Naive thymus-derived CD8-positive, alpha-beta T cell (primary cell): ENCODE data around the gene SPATA6L. TPM values are rescaled to one million over a fixed set of nuclear protein-coding genes. Genes with fewer than 3 reads are reported as not detected.

ENCODE experiments used
- ATAC-seq, 2 donors: fragments of 150-1000 bp; cut with Tn5 transposase in 1 of 2; sonication (Bioruptor Pico), chemical (Tn5 transposase) in 1 of 2; 1 replicate in 1 of 2; 2 replicates in 1 of 2; pipeline ENCODE4 v1.10.0; 2021; ENCODE audit warnings: mild to moderate bottlenecking in 2 of 2, moderate library complexity in 2 of 2
- POLR2A ChIA-PET: fragments of 350-600 bp; sonication (Branson Sonifier 250); formaldehyde crosslinking; loops from one replicate; lab custom pipeline; 2021; ENCODE audit warnings: antibody characterized with exemption; lab: Charles Lee
- DNase-seq, 10 donors: peaks; one replicate each; pipeline versions ENCODE4 v3.0.0 to v3.0.0-alpha.2; 2020 to 2022
- H3K27ac Mint-ChIP-seq, 10 donors: one replicate each; pipeline ENCODE4 v1.8.0; 2020 to 2022; ENCODE audit warnings: mild to moderate bottlenecking in 10 of 10, mixed read lengths in 10 of 10, moderate library complexity in 4 of 10, inconsistent platforms in 1 of 10
- H3K27me3 Mint-ChIP-seq, 5 donors: one replicate each; pipeline ENCODE4 v1.8.0; 2021 to 2022; ENCODE audit warnings: mixed read lengths in 5 of 5
- H3K36me3 Mint-ChIP-seq, 3 donors: one replicate each; pipeline ENCODE4 v1.8.0; 2020 to 2022; ENCODE audit warnings: mixed read lengths in 3 of 3, mild to moderate bottlenecking in 2 of 3, inconsistent platforms in 1 of 3
- H3K4me1 Mint-ChIP-seq, 4 donors: one replicate each; pipeline ENCODE4 v1.8.0; 2021 to 2022; ENCODE audit warnings: mixed read lengths in 4 of 4
- H3K4me3 Mint-ChIP-seq, 10 donors: one replicate each; pipeline ENCODE4 v1.8.0; 2020 to 2022; ENCODE audit warnings: mild to moderate bottlenecking in 10 of 10, mixed read lengths in 10 of 10, moderate library complexity in 6 of 10, inconsistent platforms in 1 of 10
- H3K9me3 Mint-ChIP-seq, 9 donors: one replicate each; pipeline ENCODE4 v1.8.0; 2020 to 2022; ENCODE audit warnings: mixed read lengths in 9 of 9, mild to moderate bottlenecking in 3 of 9, inconsistent platforms in 1 of 9, moderate library complexity in 1 of 9
- polyA plus RNA-seq, 3 donors: library from polyadenylated mRNA; unstranded; fragments of 300-500 nt; fragmentation: Illumina TruSeq; gene quantifications; one replicate each; pipeline ENCODE4 v1.2.3, GENCODE V29; 2021
- total RNA-seq, 8 experiments: library from RNA in 2 of 8; stranded (reverse) in 2 of 8; gene quantifications; one replicate each; pipeline ENCODE4 v1.2.3 and lab custom pipeline; 2021 to 2026

SPATA6L gene
- total and polyA plus RNA-seq, 5 experiments from 2014 or later, result 1.5 to 5.8 (median 3.9) TPM; not detected in 1

GRCh38 chr9:4566806-4567205, 99.5 kb downstream of the SPATA6L start:
- H3K36me3 Mint-ChIP-seq, result peaks cover 0 to 8% (median 3%) of the 10 kb centered on the region in 3 donors
- H3K4me1 Mint-ChIP-seq, result peaks cover 13 to 32% (median 20%) of the 10 kb centered on the region in 4 donors
- H3K4me3 Mint-ChIP-seq, result no peak overlapping the region
- H3K27me3 Mint-ChIP-seq, result no peaks in the 10 kb centered on the region
- no peak for DNase-seq
- ATAC-seq, result no peak
- peaks cover 0 to 10% (median 2%) of the 10 kb centered on the region in 9 donors for H3K9me3 Mint-ChIP-seq
- H3K27ac Mint-ChIP-seq, result peak overlapping the region in 3 of 10 donors; percentile 34 to 77 (median 42)
- POLR2A ChIA-PET, result no interaction called here

- peak overlapping the region in 6 of 10 donors; percentile 13 to 86 (median 52) for H3K27ac Mint-ChIP-seq
- peaks cover 11 to 30% (median 18%) of the 10 kb centered on the region in 4 donors for H3K4me1 Mint-ChIP-seq
- H3K27me3 Mint-ChIP-seq, result peaks cover 0 to 2% (median 0%) of the 10 kb centered on the region in 5 donors
- peaks cover 0 to 8% (median 3%) of the 10 kb centered on the region in 3 donors for H3K36me3 Mint-ChIP-seq
- ATAC-seq, result peak; percentile 30 to 68
- POLR2A ChIA-PET, result no interaction called here
- H3K4me3 Mint-ChIP-seq, result peak overlapping the region in 8 of 10 donors; percentile 9 to 49 (median 29)
- peak in 2 of 10 donors; percentile 6 to 28 for DNase-seq
- H3K9me3 Mint-ChIP-seq, result peaks cover 0 to 10% (median 2%) of the 10 kb centered on the region in 9 donors
Measured at GRCh38 chr9:4563105-4563504, 103.2 kb downstream of the SPATA6L start.

- no peak for DNase-seq
- no peaks in the 10 kb centered on the region for H3K9me3 Mint-ChIP-seq
- POLR2A ChIA-PET, result no interaction called here
- peak overlapping the region in 2 of 10 donors; percentile 29 to 55 for H3K27ac Mint-ChIP-seq
- peaks cover 0 to 1% (median 0%) of the 10 kb centered on the region in 3 donors for H3K36me3 Mint-ChIP-seq
- peaks cover 0 to 2% (median 0%) of the 10 kb centered on the region in 5 donors for H3K27me3 Mint-ChIP-seq
- H3K4me1 Mint-ChIP-seq, result peaks cover 19 to 35% (median 29%) of the 10 kb centered on the region in 4 donors
- no peak for ATAC-seq
- H3K4me3 Mint-ChIP-seq, result no peak overlapping the region
Measured at GRCh38 chr9:4559261-4560182, 106.8 kb downstream of the SPATA6L start.

DNA sequence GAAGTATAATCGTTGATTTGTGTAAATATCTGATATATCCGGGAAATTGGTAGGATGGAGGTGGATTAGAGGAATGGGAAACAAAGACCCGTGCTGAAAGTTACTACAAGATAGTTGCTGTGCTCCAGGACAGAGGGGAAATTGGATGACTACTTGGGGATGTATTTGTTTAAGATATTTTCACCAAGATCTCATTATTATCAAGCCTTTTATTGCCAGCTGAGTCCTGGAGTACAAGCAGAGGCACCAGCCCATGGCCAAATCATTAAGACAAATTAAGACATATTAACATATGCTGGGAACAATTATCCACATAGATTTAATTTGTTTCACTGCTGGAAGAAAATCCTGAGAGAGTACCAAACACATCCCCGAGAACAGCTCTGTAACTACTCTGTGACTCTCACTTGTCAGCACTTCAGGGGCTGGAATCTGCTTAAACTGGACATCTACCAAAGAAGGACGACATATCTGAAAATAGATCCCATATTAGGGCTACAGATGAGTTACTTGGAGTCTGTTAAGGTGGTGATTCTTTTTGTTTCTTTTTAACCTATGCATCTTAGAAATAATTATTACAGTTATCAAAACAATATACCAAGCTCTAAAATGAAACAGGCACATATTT, 107.8 kb downstream of the SPATA6L start:
- Mint-ChIP-seq H3K36me3 (no peaks in the 10 kb centered on the region), H3K4me1 (peaks cover 17 to 31% (median 30%) of the 10 kb centered on the region in 4 donors), H3K27ac (no peak overlapping the region), H3K27me3 (peaks cover 0 to 2% (median 0%) of the 10 kb centered on the region in 5 donors), H3K4me3 (no peak overlapping the region), H3K9me3 (no peaks in the 10 kb centered on the region)
- POLR2A ChIA-PET, result no interaction called here
- DNase-seq (no peak), ATAC-seq (no peak)

DNA sequence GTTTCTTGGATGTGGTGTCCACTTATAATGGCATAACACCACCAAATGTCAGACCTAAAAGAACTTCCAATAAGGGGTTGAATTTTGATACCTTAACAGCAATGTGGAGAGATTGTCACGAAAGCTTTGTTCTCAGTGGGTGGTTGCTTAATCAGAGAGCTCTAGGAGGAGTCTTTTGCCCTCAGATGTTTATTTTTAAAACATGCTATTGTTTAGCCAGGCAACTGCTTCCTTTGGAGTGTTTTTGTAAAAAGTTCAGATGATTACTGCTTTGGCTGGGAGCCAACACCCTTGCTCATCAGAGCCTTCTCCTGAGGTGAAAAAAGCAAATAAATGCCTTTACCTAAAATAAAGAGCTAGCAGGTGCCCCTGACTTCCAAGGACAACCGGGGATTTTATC, 111.0 kb downstream of the SPATA6L start:
- H3K36me3 Mint-ChIP-seq, result no peaks in the 10 kb centered on the region
- H3K4me1 Mint-ChIP-seq, result peaks cover 26 to 44% (median 39%) of the 10 kb centered on the region in 4 donors
- ATAC-seq (peak; percentile 76 to 77), DNase-seq (peak in 7 of 10 donors; percentile 5 to 71 (median 45))
- H3K27me3 Mint-ChIP-seq, result no peaks in the 10 kb centered on the region
- H3K27ac Mint-ChIP-seq, result peak overlapping the region in 5 of 10 donors; percentile 22 to 66 (median 48)
- H3K4me3 Mint-ChIP-seq, result no peak overlapping the region
- H3K9me3 Mint-ChIP-seq, result no peaks in the 10 kb centered on the region
- POLR2A ChIA-PET, result no interaction called here

GRCh38 chr9:4553951-4554381, 112.3 kb downstream of the SPATA6L start:
- Mint-ChIP-seq H3K4me3 (no peak overlapping the region), H3K27me3 (no peaks in the 10 kb centered on the region), H3K36me3 (no peaks in the 10 kb centered on the region), H3K9me3 (no peaks in the 10 kb centered on the region), H3K4me1 (peaks cover 33 to 56% (median 45%) of the 10 kb centered on the region in 4 donors), H3K27ac (peak overlapping the region in 6 of 10 donors; percentile 2 to 78 (median 44))
- no peak for DNase-seq
- no peak for ATAC-seq
- POLR2A ChIA-PET, result no interaction called here

GRCh38 chr9:4550777-4551484, 115.3 kb downstream of the SPATA6L start:
- Mint-ChIP-seq H3K9me3 (no peaks in the 10 kb centered on the region), H3K27ac (peak overlapping the region in 6 of 10 donors; percentile 11 to 62 (median 32)), H3K4me1 (peaks cover 42 to 81% (median 63%) of the 10 kb centered on the region in 4 donors), H3K4me3 (peak overlapping the region in 3 of 10 donors; percentile 2 to 31 (median 13)), H3K27me3 (no peaks in the 10 kb centered on the region), H3K36me3 (no peaks in the 10 kb centered on the region)
- peak; percentile 57 to 74 for ATAC-seq
- peak in 3 of 10 donors; percentile 36 to 60 (median 59) for DNase-seq
- POLR2A ChIA-PET, result interaction anchor here (1.3 kb wide), 1 partner anchor 129 kb away, joined by 4 read pairs; the partner anchor contains the start of gene CDC37L1

- H3K27ac Mint-ChIP-seq, result peak overlapping the region in 5 of 10 donors; percentile 3 to 57 (median 20)
- DNase-seq, result no peak
- no peaks in the 10 kb centered on the region for H3K9me3 Mint-ChIP-seq
- ATAC-seq, result no peak
- peaks cover 37 to 77% (median 57%) of the 10 kb centered on the region in 4 donors for H3K4me1 Mint-ChIP-seq
- H3K4me3 Mint-ChIP-seq, result no peak overlapping the region
- POLR2A ChIA-PET, result no interaction called here
- H3K36me3 Mint-ChIP-seq, result no peaks in the 10 kb centered on the region
- H3K27me3 Mint-ChIP-seq, result no peaks in the 10 kb centered on the region
Measured at GRCh38 chr9:4549751-4550295, 116.5 kb downstream of the SPATA6L start.

GRCh38 chr9:4548811-4549725, 117.2 kb downstream of the SPATA6L start:
- POLR2A ChIA-PET, result no interaction called here
- no peaks in the 10 kb centered on the region for H3K9me3 Mint-ChIP-seq
- H3K27me3 Mint-ChIP-seq, result no peaks in the 10 kb centered on the region
- no peaks in the 10 kb centered on the region for H3K36me3 Mint-ChIP-seq
- H3K4me1 Mint-ChIP-seq, result peaks cover 37 to 75% (median 50%) of the 10 kb centered on the region in 4 donors
- no peak overlapping the region for H3K4me3 Mint-ChIP-seq
- H3K27ac Mint-ChIP-seq, result peak overlapping the region in 4 of 10 donors; percentile 10 to 39 (median 31)
- ATAC-seq (no peak), DNase-seq (no peak)
